Measurements from ENCODE around the gene MMP1. TPM values are rescaled to one million over a fixed set of nuclear protein-coding genes. Genes with fewer than 3 reads are reported as not detected.
A peak's percentile ranks its signal among the peaks of the same experiment; 100 is the strongest.
"Not testable (repeated sequence)": the region's sequence is repeated elsewhere in the genome, so short reads cannot be mapped to it uniquely, and the experiment has no call there.

MMP1 gene
- total RNA-seq, 1 donor from 2014 or later: 4.3 TPM

DNA sequence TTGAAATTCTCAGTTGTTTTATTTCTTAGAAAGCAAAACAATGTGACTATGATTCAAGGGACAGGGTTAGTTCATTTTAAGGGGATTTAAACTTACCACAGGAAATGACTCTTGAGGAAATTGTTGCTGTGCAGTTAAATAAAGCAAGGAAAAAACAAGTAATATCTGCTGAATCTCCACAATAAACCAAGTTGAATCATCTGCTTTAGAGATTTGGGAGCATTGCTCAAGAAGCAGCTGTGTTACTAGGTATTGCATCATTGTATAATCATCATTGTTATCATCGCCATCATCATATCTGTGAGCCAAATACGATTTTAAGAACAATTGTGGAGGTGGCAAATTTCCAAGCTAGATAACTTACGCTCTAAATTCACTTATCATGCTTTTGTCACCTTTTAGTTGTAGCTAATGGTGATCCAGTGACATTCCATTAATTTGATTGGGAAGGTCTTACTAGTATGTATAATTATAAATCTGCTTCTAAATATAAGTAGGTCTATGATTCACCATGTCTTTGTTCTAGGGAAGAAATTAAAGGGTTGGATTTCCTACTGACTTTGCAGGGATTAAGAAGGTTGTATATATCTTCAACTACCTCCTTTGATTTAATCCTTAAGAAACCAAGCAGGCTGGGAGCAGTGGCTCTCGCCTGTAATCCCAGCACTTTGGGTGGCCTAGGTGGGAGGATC, 37.5 kb downstream of the MMP1 start:
- DNase-seq: peak; percentile 28

DNA sequence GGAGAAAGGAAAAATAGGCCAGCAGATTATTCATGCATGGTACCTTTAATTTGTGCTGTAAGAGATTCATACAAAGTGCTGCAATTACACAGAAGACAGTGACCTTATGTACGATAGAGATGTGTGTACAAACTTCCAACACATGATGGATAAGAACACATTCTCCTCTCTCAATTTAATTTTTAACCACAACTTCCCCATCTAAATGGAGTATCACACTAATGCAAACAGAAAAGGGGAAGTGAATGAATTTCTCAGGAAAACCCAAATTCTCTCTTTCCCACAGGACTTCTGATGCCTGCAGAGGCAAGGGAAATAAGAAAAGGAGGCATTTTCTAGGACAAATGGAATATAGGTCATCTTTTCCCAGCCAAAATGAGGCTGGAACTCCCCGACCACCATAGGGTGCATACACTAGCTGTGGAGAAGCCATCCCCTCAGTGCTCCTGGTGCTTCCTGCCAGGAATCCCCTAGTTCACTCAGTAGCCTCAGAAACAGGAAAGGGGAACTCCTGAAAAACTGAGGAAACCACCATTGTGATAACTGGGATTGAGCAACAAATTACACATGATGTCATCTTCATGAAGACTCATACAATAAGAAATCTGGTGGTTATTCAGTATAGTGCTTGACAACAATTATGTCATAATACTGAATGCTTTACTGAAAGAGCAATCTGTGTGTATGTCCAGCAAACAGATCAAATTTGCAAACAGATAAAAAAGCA, 40.0 kb downstream of the MMP1 start:
- DNase-seq: no peak

DNA sequence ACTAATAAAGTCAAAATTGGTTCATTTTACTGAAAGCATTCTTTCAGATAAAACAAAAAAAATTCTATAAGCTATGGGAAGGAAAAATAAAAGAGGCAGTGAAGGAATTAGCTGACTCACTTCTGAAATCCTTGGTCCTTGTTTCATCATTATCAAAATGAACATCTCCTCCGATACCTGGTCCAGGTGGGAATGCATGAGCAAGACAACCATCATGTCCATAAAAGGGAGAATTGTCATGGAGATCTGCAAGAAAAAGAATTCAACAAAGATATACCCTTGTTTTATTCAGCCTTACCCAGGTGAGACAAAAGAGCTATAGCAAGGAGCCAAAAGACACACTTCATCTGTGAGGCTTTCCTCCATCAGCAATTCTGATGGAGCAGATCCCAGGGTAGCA, 44.7 kb downstream of the MMP1 start:
- DNase-seq: no peak

DNA sequence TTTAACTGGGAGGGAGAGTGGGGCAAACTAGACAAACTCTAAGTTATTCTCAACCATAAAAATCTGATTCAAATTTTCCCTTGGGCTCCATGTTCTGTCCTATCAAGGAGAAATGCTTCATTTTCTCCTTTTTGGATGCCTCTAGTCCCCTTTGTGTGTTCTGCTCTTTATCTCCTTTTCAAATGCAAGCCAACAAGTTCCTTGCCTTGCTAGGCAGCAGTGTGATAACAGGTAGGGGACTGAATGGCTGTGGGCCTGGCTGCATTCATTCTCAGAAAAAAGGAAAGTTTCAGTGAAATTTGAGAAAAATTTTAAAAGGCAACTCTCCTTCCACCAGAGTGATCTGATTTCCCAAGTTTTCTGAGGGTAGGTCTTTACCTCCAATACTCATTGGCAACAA, 46.3 kb downstream of the MMP1 start:
- no peak for DNase-seq

DNA sequence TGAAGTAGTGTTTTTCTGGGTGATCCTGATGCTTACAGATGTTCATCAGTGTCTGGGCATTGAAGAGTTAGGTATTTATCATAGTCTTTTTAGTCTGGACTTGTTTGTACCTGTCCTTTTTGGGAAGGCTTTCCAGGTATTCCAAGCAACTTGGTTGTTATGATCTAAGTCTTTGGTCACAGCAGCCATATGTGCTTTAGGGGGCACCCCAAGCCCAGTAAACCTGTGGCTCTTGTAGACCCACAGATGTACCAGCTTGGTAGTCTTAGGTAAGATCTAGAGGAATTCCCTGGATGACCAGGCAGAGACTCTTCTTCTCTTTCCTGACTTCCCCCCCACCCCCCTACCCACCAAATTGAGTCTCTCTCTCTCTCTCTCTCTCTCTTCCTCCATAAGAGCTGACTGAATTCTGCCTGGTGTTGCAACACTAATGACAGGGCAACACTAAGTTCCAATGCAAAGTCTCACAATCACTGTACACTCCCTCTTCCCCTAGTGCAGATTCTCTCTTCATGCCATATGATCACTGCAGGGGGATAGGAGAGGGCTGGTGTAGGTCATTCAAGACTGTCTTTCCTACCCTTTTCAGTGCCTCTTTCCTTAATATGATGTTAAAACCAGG, 48.7 kb downstream of the MMP1 start:
- no peak for DNase-seq

DNA sequence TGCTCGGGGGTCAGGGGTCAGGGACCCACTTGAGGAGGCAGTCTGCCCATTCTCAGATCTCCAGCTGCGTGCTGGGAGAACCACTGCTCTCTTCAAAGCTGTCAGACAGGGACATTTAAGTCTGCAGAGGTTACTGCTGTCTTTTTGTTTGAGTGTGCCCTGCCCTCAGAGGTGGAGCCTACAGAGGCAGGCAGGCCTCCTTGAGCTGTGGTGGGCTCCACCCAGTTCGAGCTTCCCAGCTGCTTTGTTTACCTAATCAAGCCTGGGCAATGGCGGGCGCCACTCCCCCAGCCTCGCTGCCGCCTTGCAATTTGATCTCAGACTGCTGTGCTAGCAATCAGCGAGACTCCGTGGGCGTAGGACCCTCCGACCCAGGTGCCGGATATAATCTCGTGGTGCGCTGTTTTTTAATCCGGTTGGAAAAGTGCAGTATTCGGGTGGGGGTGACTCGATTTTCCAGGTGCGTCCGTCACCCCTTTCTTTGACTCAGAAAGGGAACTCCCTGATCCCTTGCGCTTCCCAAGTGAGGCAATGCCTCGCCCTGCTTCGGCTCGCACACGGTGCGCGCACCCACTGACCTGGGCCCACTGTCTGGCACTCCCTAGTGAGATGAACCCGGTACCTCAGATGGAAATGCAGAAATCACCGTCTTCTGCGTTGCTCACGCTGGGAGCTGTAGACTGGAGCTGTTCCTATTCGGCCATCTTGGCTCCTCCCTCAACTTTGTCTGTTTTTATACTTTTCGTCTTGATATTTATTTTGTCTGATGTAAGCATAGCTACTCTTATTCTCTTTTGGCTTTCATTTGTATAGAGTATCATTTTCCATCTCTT, 51.0 kb downstream of the MMP1 start:
- DNase-seq: not testable (repeated sequence)

Other genes starting within 250 kb of the MMP1 start
- gene MMP20, start 172.8 kb downstream of the MMP1 start, total RNA-seq: not detected
- 1.6 TPM for gene MMP27, start 92.4 kb downstream of the MMP1 start, total RNA-seq
- 0.51 TPM for gene MMP8, start 73.2 kb downstream of the MMP1 start, total RNA-seq
- 3.2 TPM for gene MMP10, start 17.5 kb downstream of the MMP1 start, total RNA-seq
- gene MMP3, start 45.4 kb upstream of the MMP1 start, total RNA-seq: 0.10 TPM
- not detected for gene MMP12, start 76.8 kb upstream of the MMP1 start, total RNA-seq
- gene MMP13, start 157.6 kb upstream of the MMP1 start, total RNA-seq: not detected

Data from tongue (tissue), 2 donors.